ENCODE results near the gene CRACDL. TPM values are rescaled to one million over a fixed set of nuclear protein-coding genes. Genes with fewer than 3 reads are reported as not detected.

CRACDL gene
- total RNA-seq, 2 experiments from 2014 or later, result 0.04 to 0.15 TPM

DNA sequence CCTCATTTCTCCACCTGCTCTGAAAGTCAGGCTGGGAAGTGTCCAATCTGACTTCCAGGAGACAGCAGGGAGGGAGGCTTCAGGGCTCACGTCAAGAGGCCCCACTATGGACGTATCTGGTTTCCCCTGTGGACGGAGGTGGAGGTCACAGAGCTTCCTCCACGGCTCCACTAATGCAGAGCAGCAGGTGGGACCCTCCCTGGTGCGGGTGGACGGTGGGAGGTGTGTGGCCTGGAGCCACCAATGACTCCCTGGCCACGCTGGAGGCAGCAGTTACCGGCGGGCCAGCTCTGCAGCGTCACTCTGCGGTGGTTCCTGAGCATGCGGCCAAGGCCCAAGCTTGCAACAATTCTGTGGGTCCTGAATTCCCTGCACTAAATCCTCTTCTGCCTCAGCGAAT is 9.0 kb downstream of the CRACDL start:
- CTCF ChIA-PET, result interaction anchor here (1.6 kb wide), 1 partner anchor 9 kb away, joined by 5 read pairs; the partner anchor contains the start of gene CRACDL

DNA sequence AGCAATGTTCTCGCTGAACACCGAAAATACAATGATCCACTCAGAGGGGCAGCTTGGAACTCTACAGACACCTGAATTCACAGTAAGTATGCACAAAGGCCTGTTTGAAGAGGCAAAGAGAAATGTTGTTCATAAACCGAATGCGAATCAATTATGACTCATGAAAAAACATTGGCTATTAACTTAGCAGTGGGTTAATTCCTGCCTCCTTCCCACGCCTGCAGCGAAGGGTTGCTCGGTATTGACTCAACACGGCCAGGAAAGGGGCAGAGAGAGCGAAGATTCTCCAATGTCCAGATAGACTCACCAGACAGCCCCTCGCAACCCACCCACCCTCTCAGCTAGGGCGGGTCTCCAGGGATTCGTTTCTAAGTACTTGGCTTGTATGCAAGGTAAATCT is 9.4 kb downstream of the CRACDL start:
- POLR2A ChIA-PET, result no interaction called here

More for the DNA sequence above, 9.0 kb downstream of the CRACDL start:
- POLR2A ChIA-PET, result no interaction called here

GRCh38 chr2:98924910-98925309 is 11.1 kb downstream of the CRACDL start:
- POLR2A ChIA-PET, result no interaction called here
- CTCF ChIA-PET, result no interaction called here

More for the DNA sequence above, 9.4 kb downstream of the CRACDL start:
- CTCF ChIA-PET, result interaction anchor here (0.6 to 1.6 kb wide), 2 partner anchors 10 to 606 kb away, joined by 3 to 5 read pairs; partner anchors contain the start of gene CRACDL

- ChIA-PET POLR2A (no interaction called here), CTCF (no interaction called here)
Observed at GRCh38 chr2:98924038-98924830, 11.8 kb downstream of the CRACDL start.

DNA sequence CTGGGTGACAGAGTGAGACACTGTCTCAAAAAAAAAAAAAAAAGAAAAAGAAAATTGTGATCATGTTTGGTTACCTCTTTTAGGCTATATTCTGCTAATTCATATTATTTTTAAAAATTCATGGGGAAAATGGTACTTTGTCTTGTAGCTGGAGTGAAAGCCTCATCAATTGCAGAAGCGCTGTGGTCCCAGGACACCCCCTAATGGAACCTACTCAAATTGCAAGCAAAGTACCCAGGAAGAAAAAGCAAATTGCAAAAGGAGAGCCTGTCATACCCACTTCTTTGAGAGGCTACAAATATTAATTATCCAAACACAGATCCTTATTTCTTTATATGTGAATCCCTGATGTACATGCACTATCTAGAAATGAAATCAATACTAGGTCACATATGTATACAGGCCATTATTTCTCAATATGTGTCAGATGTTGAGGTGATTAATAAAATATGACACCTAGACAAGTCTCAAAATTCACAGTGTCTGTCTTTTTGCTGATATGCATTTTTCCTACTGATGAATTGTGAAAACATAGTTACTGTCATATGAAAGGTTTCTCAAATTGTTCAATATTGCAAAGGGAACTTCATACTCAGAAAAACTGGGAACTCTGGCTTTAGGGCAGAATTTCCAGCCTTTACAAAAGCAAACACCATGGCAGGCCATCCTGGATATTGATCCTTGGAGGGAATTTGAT is 12.6 kb downstream of the CRACDL start:
- ChIA-PET CTCF (interaction anchor here (0.8 to 0.9 kb wide), 2 partner anchors 232 to 254 kb away, joined by 3 read pairs; no protein-coding TSS in a partner anchor), POLR2A (interaction anchor here (0.6 kb wide), 1 partner anchor 207 kb away, joined by 5 read pairs; no protein-coding TSS in a partner anchor)

GRCh38 chr2:98921062-98921461 is 15.0 kb downstream of the CRACDL start:
- POLR2A ChIA-PET, result no interaction called here

GRCh38 chr2:98917031-98917471 is 19.0 kb downstream of the CRACDL start:
- POLR2A ChIA-PET, result no interaction called here
- CTCF ChIA-PET, result no interaction called here

More at GRCh38 chr2:98921062-98921461, 15.0 kb downstream of the CRACDL start:
- CTCF ChIA-PET, result no interaction called here

GRCh38 chr2:98915751-98916358 is 20.2 kb downstream of the CRACDL start:
- CTCF ChIA-PET, result interaction anchor here (0.6 kb wide), 1 partner anchor 50 kb away, joined by 3 read pairs; no protein-coding TSS in a partner anchor
- POLR2A ChIA-PET, result interaction anchor here (0.6 kb wide), 1 partner anchor 158 kb away, joined by 17 read pairs; no protein-coding TSS in a partner anchor

DNA sequence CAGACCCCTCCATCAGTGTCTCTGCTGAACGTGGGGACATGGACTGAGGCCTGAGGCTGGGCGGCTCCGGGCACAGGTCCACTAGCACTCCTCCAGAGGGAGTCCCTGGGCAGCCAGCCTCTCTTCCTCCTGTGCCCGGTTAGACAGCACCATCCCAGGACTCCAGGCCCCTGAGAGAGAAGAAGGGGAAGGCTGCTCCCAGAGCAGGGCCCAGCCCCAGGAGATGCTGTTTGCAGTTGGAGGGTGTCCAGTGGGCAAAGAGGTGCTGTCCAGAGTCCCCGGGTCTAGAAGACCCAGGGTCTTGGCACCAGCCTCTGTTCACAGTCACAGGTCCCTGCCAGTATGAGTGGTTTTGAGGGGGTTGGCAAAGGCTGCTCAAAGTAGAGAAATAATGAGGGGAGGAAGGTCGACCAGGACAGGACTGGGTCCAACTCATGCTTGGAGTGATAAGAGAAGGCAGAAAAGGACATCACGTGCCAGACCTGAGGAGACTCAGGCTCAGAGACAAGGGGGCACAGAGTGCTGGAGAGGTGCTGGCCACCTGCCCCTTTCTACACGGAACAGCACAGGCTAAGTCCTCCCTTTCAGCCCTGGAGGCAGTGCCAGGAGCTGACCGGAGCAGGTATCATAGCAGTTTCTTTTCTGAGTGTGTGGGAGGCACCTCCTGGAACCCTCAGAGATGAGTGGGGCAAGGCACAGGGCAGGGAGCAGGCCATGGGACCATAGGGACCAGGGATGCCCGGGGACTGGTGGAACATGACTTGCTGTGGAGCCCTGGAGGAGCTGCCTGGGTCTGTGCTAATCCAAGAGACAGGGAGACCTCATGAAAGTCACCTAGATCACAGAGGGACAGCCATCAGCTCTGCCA is 21.1 kb downstream of the CRACDL start:
- CTCF ChIA-PET, result no interaction called here

GRCh38 chr2:98913916-98914712 is 21.9 kb downstream of the CRACDL start:
- ChIA-PET POLR2A (no interaction called here), CTCF (no interaction called here)

More for the DNA sequence above, 21.1 kb downstream of the CRACDL start:
- POLR2A ChIA-PET, result no interaction called here

DNA sequence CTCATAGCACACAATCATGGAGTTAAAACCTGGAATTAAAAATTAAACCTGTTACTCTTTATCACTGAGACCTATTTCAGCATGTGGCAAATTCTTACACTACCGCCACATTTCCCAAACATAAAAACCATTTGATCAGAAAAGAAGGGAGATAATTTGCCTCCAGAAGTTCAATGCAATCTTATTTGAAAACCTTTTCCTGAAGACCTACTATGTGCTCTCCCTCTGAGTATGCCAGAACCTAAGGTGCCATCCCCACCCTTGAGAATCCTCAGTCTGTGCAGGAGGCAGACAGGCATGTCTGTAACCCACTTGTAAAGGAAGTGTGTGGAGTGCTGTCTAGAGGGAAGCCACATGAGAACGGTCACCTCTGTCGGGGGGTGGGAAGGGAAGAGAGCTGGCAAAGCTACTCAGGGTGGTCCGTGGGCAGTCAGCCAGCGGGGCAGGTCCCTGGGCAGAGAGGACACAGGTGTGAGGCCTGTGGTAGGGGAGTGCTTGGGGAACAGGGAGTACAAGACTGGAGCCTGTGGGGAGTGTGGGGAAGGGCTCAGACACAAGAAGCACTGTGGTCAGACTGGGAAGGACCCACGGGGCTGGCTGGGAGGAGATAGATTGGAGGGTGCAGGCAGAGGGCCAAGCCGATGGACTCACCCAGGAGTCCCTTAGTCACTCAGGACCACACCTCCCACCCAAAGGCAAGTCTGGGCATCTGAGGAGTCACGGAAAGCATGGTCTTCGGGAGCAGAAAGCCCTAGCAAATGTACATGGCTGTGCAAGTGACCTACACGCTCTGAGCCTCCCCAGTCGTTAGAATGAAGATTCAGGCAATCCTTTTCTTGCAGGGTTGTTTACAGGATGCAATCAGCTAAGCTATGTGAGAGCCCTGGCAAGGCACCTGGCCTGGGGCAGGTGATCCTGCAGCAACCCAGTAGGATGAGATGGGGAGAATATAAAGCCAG is 22.8 kb downstream of the CRACDL start:
- ChIA-PET CTCF (no interaction called here), POLR2A (no interaction called here)

GRCh38 chr2:98912221-98912851 is 23.7 kb downstream of the CRACDL start:
- POLR2A ChIA-PET, result no interaction called here
- CTCF ChIA-PET, result no interaction called here

- CTCF ChIA-PET, result no interaction called here
- POLR2A ChIA-PET, result no interaction called here
Observed at GRCh38 chr2:98911376-98912154, 24.5 kb downstream of the CRACDL start.

- POLR2A ChIA-PET, result no interaction called here
- CTCF ChIA-PET, result no interaction called here
Observed at GRCh38 chr2:98911126-98911375, 25.0 kb downstream of the CRACDL start.

- ChIA-PET POLR2A (interaction anchor here (0.7 kb wide), 1 partner anchor 33 kb away, joined by 3 read pairs; no protein-coding TSS in a partner anchor), CTCF (no interaction called here)
Observed at GRCh38 chr2:98910349-98911125, 25.5 kb downstream of the CRACDL start.
